Testis (tissue), 2 donors: Measurements from ENCODE around the gene ARID1B.
A peak's percentile ranks its signal among the peaks of the same experiment; 100 is the strongest.

Source experiments
- CTCF ChIP-seq, 3 experiments: fragments of 450-650 bp in 2 of 3; fragments of 200-600 bp in 1 of 3; sonication (generic) in 1 of 3; IDR thresholded peaks; one replicate each; pipeline ENCODE4 v1.5.1; 2016 to 2019; ENCODE audit warnings: antibody characterized with exemption in 3 of 3, mild to moderate bottlenecking in 2 of 3, moderate library complexity in 1 of 3
- POLR2A ChIP-seq: fragments of 450-650 bp; IDR thresholded peaks from one replicate; pipeline ENCODE4 v1.6.1; 2017; ENCODE audit warnings: antibody characterized with exemption, mild to moderate bottlenecking, moderate library complexity

- TF ChIP-seq POLR2A, result no peak
- peak in 2 of 3 experiments; percentile 7 to 24 for TF ChIP-seq CTCF (IDR thresholded peaks at IDR 0.05)
Measured at GRCh38 chr6:156953479-156954146, 176.4 kb downstream of the ARID1B start.
